KMS-11 (cell line): ENCODE results near the gene MDM1.

Source experiments
- H2AFZ ChIP-seq: fragments of 200-600 bp; sonication (generic); 2 replicates; pipeline ENCODE4 v1.6.1; 2016; ENCODE audit warnings: antibody characterized with exemption, mixed run types, low read depth
- H3K27ac ChIP-seq: fragments of 200-600 bp; sonication (generic); 2 replicates; pipeline ENCODE4 v1.6.1; 2016; ENCODE audit warnings: mild to moderate bottlenecking, mixed run types
- H3K27me3 ChIP-seq: fragments of 200-600 bp; sonication (generic); 2 replicates; pipeline ENCODE4 v1.6.1; 2017; ENCODE audit warnings: mild to moderate bottlenecking, low read depth, mixed run types, moderate library complexity; ENCODE audit not compliant: insufficient read depth
- H3K36me3 ChIP-seq: fragments of 200-600 bp; sonication (generic); 2 replicates; pipeline ENCODE4 v1.6.1; 2017; ENCODE audit warnings: mild to moderate bottlenecking, mixed run types; ENCODE audit not compliant: insufficient read depth
- H3K4me1 ChIP-seq: fragments of 200-600 bp; sonication (generic); 2 replicates; pipeline ENCODE4 v1.6.1; 2016; ENCODE audit warnings: mild to moderate bottlenecking, low read depth, mixed run types; ENCODE audit not compliant: poor library complexity, severe bottlenecking
- H3K4me2 ChIP-seq: fragments of 200-600 bp; sonication (generic); 2 replicates; pipeline ENCODE4 v1.7.0; 2016; ENCODE audit warnings: mild to moderate bottlenecking, mixed run types
- H3K4me3 ChIP-seq: fragments of 200-600 bp; sonication (generic); IDR thresholded peaks from 2 replicates; pipeline ENCODE4 v1.6.1; 2017; ENCODE audit warnings: low read depth, low read length, mixed read lengths; ENCODE audit not compliant: insufficient read depth
- H3K79me2 ChIP-seq: fragments of 200-600 bp; sonication (generic); 2 replicates; pipeline ENCODE4 v1.6.1; 2016; ENCODE audit warnings: low read depth, mixed run types; ENCODE audit not compliant: insufficient read depth
- H3K9ac ChIP-seq: fragments of 200-600 bp; sonication (generic); 2 replicates; pipeline ENCODE4 v1.6.1; 2016; ENCODE audit warnings: mild to moderate bottlenecking, mixed run types
- H4K20me1 ChIP-seq: fragments of 200-600 bp; sonication (generic); 2 replicates; pipeline ENCODE4 v1.6.1; 2016; ENCODE audit warnings: mild to moderate bottlenecking, mixed run types; ENCODE audit not compliant: insufficient read depth
- TF ChIP-seq, protein P1 (sequence below): fragments of 200-600 bp; sonication (generic); conservative IDR thresholded peaks from 2 replicates; pipeline ENCODE4 v1.6.1; 2017; ENCODE audit warnings: low read depth, mild to moderate bottlenecking, antibody characterized with exemption, low read length, moderate library complexity, mixed read lengths

MDM1 gene

DNA sequence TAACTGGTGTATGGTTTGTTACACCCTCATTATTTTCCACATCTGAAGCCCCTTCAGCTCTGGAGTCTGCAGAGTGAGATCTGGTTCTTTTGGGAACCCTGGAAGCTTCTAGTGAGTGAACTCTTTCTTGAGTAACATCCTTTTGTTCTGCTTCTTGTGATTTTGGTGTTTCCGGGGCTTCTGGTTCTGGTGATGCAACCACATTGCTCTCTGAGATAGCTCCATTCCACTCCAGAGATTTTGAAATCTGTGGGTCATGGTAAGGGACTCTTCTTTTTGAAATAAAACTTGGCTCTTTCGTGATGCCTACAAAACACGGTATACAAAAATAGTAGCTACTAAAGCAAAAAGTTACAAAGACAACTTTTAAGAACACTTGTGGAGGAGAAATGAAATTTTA, 5.4 kb downstream of the MDM1 start:
- no peaks in the 10 kb centered on the region for H3K79me2 ChIP-seq

DNA sequence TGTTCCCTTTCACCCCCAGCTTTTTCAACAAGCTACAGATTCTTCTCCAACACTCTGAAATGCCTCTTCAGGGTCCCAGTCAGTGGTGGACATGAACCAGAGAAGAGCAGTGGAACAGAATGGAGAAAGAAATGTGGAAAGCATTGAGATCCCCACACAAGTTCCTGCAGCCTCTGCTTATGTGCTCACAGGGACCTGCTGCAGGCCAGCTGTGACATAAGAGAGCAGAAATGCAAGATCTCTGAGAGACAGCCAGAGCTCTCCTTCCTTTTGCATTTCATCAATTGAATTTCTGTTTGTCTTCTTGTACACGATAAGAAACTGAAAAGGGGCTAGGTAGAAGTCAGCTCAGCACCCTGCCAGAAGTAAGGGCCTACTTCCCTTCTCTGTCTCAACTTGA, 6.2 kb downstream of the MDM1 start:
- TF ChIP-seq, protein P1, sequence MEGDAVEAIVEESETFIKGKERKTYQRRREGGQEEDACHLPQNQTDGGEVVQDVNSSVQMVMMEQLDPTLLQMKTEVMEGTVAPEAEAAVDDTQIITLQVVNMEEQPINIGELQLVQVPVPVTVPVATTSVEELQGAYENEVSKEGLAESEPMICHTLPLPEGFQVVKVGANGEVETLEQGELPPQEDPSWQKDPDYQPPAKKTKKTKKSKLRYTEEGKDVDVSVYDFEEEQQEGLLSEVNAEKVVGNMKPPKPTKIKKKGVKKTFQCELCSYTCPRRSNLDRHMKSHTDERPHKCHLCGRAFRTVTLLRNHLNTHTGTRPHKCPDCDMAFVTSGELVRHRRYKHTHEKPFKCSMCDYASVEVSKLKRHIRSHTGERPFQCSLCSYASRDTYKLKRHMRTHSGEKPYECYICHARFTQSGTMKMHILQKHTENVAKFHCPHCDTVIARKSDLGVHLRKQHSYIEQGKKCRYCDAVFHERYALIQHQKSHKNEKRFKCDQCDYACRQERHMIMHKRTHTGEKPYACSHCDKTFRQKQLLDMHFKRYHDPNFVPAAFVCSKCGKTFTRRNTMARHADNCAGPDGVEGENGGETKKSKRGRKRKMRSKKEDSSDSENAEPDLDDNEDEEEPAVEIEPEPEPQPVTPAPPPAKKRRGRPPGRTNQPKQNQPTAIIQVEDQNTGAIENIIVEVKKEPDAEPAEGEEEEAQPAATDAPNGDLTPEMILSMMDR = no peak

More for the DNA sequence above, 5.4 kb downstream of the MDM1 start:
- H3K27ac ChIP-seq = no peak overlapping the region
- H4K20me1 ChIP-seq = no peaks in the 10 kb centered on the region
- no peaks in the 10 kb centered on the region for H3K36me3 ChIP-seq
- H3K4me1 ChIP-seq = peaks cover 7% of the 10 kb centered on the region
- TF ChIP-seq, protein P1 = no peak
- no peak overlapping the region for H2AFZ ChIP-seq
- no peaks in the 10 kb centered on the region for H3K27me3 ChIP-seq
- H3K4me2 ChIP-seq = no peak overlapping the region
- no peak overlapping the region for H3K4me3 ChIP-seq
- H3K9ac ChIP-seq = no peak overlapping the region

DNA sequence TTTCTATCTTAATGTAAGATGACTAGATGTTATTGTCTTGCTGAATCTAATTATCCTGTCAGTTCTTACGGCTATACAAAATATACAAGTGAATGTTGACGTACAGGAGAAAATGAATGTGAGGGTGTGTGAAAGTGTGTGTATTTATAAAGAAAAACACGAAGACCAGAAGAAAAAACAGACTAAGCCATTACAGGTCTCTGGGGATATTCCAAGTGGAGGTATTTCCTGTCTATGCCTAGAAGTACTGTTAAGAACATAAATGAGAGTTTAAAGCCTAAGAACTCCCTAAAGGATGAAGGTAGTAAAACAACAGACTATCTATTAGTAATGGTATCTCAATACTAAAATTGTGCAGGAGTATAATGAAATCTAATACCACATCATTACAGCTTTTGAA, 7.6 kb downstream of the MDM1 start:
- Histone ChIP-seq H2AFZ (no peak overlapping the region), H3K4me2 (no peak overlapping the region), H3K36me3 (no peaks in the 10 kb centered on the region), H3K27me3 (no peaks in the 10 kb centered on the region), H3K9ac (no peak overlapping the region), H4K20me1 (no peaks in the 10 kb centered on the region), H3K4me3 (no peak overlapping the region), H3K4me1 (no peaks in the 10 kb centered on the region), H3K79me2 (no peaks in the 10 kb centered on the region), H3K27ac (no peak overlapping the region)
- TF ChIP-seq, protein P1 = no peak

More for the DNA sequence above, 6.2 kb downstream of the MDM1 start:
- H3K4me1 ChIP-seq = no peaks in the 10 kb centered on the region
- H4K20me1 ChIP-seq = no peaks in the 10 kb centered on the region
- H3K4me2 ChIP-seq = no peak overlapping the region
- H3K4me3 ChIP-seq = no peak overlapping the region
- H3K36me3 ChIP-seq = no peaks in the 10 kb centered on the region
- H3K27me3 ChIP-seq = no peaks in the 10 kb centered on the region
- no peak overlapping the region for H3K9ac ChIP-seq
- H2AFZ ChIP-seq = no peak overlapping the region
- no peak overlapping the region for H3K27ac ChIP-seq
- H3K79me2 ChIP-seq = no peaks in the 10 kb centered on the region

DNA sequence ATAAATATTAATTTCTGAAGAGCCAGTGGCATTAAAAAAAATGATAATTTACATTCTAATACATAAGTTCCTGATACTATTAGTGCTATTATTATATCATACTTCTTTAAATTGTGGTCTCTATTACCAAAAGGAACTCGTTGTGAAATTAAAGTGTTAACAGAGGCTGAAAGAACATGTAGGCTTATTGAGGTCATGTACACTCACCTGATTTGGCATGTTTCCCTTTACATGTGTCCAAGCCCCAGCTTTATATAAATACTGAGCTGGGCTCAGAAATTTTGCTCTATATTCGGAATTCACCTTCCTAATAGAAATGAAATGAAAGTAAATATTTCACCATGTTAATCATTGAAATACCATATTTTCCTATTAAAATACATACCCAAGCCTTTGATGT, 11.0 kb downstream of the MDM1 start:
- Histone ChIP-seq H3K36me3 (no peaks in the 10 kb centered on the region; the same call in 1 of the 2 replicates), H3K79me2 (no peaks in the 10 kb centered on the region), H3K4me2 (no peak overlapping the region), H3K4me1 (no peaks in the 10 kb centered on the region), H4K20me1 (no peaks in the 10 kb centered on the region), H3K4me3 (no peak overlapping the region), H3K27me3 (no peaks in the 10 kb centered on the region), H3K27ac (no peak overlapping the region), H2AFZ (no peak overlapping the region), H3K9ac (no peak overlapping the region)
- TF ChIP-seq, protein P1 = no peak
